GM12891 (cell line): ENCODE data around the gene ATXN1L.

ENCODE experiments used
- POLR2A ChIP-seq: IDR thresholded peaks from 2 replicates; pipeline ENCODE4 v1.6.1; 2011; ENCODE audit warnings: low read depth, low read length, control low read depth
- POLR2AphosphoS5 ChIP-seq: IDR thresholded peaks from 2 replicates; pipeline ENCODE4 v1.6.1; 2011; ENCODE audit warnings: low read depth, low read length, control low read depth

DNA sequence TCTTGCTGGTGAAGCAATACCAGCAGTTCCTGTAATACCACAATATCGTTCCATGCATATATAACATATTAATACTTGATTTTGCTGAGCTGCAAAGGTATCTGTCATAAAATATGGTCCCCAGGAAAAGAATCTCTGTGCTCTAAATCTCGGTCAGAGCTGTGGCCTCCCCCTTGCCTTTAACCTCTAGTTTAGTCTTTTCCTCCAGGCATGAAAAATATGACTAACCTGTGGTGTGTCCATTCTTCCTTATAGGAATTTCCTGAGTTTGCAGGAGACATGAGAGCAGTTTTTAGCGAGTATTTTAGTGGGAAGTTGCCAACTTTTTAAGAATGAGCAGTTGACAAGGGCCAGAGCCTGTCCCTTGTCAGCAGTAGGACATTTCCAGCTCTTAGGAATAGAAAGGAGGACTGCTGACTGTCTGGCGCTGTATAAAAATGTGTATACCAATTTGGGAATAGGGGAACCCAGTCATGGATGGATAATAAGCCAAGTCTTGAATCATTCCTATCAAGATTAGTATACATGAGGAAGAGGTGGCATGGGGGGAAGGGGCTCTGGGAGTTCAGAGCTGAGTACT lies 8.7 kb downstream of the ATXN1L start:
- TF ChIP-seq POLR2AphosphoS5 = no peak
- TF ChIP-seq POLR2A = no peak
